K562 (cell line): ENCODE data around the gene MRPL11. TPM values are rescaled to one million over a fixed set of nuclear protein-coding genes. Genes with fewer than 3 reads are reported as not detected.

Source experiments
- ARID1B ChIP-seq: fragments of 450-650 bp; IDR thresholded peaks from 2 replicates; pipeline ENCODE4 v1.6.1; 2016; ENCODE audit warnings: antibody characterized with exemption, mild to moderate bottlenecking, inconsistent platforms
- BCOR ChIP-seq: fragments of 450-650 bp; IDR thresholded peaks from 2 replicates; pipeline ENCODE4 v1.6.1; 2016
- BRCA1 ChIP-seq, 2 experiments: fragments of 450-650 bp in 1 of 2; sonication (generic) in 1 of 2; formaldehyde crosslinking in 1 of 2; IDR thresholded peaks; 2 replicates each; pipeline versions ENCODE4 v1.5.0 to v1.6.1; 2017 to 2020; ENCODE audit warnings: mild to moderate bottlenecking in 1 of 2, missing genetic modification reagents in 1 of 2
- CCNT2 ChIP-seq: IDR thresholded peaks from 2 replicates; pipeline ENCODE4 v1.6.1; 2011; ENCODE audit warnings: borderline replicate concordance, low read depth, mild to moderate bottlenecking, moderate library complexity, mixed read lengths, low read length; ENCODE audit not compliant: insufficient read length; ENCODE audit errors: extremely low read depth
- CREB1 ChIP-seq, 2 experiments: sonication (generic) in 1 of 2; formaldehyde crosslinking in 1 of 2; IDR thresholded peaks; 2 replicates each; pipeline versions ENCODE4 v1.6.1 to v1.8.0; 2012 to 2022; ENCODE audit warnings: inconsistent platforms in 1 of 2, mild to moderate bottlenecking in 1 of 2, missing genetic modification reagents in 1 of 2, moderate library complexity in 1 of 2
- CTBP1 ChIP-seq: fragments of 450-650 bp; IDR thresholded peaks from 2 replicates; pipeline ENCODE4 v1.6.1; 2016; ENCODE audit warnings: borderline replicate concordance
- EGR1 ChIP-seq: fragments of 450-650 bp; conservative IDR thresholded peaks from 2 replicates; pipeline ENCODE4 v1.6.1; 2017; ENCODE audit warnings: mild to moderate bottlenecking
- JUN ChIP-seq, 2 experiments: sonication (generic) in 1 of 2; formaldehyde crosslinking in 1 of 2; IDR thresholded peaks; 2 replicates each; pipeline versions ENCODE4 v1.6.1 to v1.8.0; 2012 to 2022; ENCODE audit warnings: borderline replicate concordance in 2 of 2, mild to moderate bottlenecking in 2 of 2, improper control_type of control experiment in 1 of 2, low read depth in 1 of 2, low read length in 1 of 2, missing genetic modification reagents in 1 of 2
- ZKSCAN3 ChIP-seq: fragments of 250-450 bp; sonication (Bioruptor Pico); IDR thresholded peaks from 2 replicates; pipeline ENCODE4 v1.4.0; 2020
- ZNF347 ChIP-seq: fragments of 450-650 bp; formaldehyde crosslinking; IDR thresholded peaks from 2 replicates; pipeline ENCODE4 v1.4.0; 2020; ENCODE audit warnings: low read depth, mild to moderate bottlenecking, moderate library complexity
- ZNF778 ChIP-seq: fragments of 450-650 bp; formaldehyde crosslinking; IDR thresholded peaks from 2 replicates; pipeline ENCODE4 v1.4.0; 2020; ENCODE audit warnings: mild to moderate bottlenecking, moderate library complexity
- polyA plus RNA-seq, 8 experiments: library from polyadenylated mRNA; depleted of rRNA in 4 of 8; stranded (reverse) in 5 of 8; unstranded in 3 of 8; fragments of >200 nt; fragmentation: Nextera tagmentation in 2 of 8; fragmentation: Illumina TruSeq in 1 of 8; extraction: Ambion mirVana in 2 of 8; extraction: Trizol in 1 of 8; gene quantifications; 2 replicates each; pipeline versions ENCODE4 v1.2.1 to v1.2.3, GENCODE V29; 2011 to 2014; ENCODE audit warnings: inconsistent platforms in 1 of 8, missing spikeins in 1 of 8
- total RNA-seq, 7 experiments: library from RNA; depleted of rRNA in 6 of 7; stranded (reverse); fragments of >200 nt in 6 of 7; fragmentation: Illumina TruSeq in 2 of 7; extraction: Trizol in 2 of 7; gene quantifications; 2 replicates each; pipeline versions ENCODE4 v1.2.1 to v1.2.3, GENCODE V29; 2011 to 2021; ENCODE audit warnings: low replicate concordance in 1 of 7
- TF ChIP-seq, protein P1 (sequence below): sonication (generic); formaldehyde crosslinking; IDR thresholded peaks from 2 replicates; pipeline ENCODE4 v1.9.0; 2022; ENCODE audit warnings: mild to moderate bottlenecking, missing genetic modification reagents
- TF ChIP-seq, protein P2 (sequence below): fragments of 150-350 bp; conservative IDR thresholded peaks from 2 replicates; pipeline ENCODE4 v1.6.1; 2014; ENCODE audit warnings: low read length
- TF ChIP-seq, protein P3 (sequence below): fragments of 250-450 bp; sonication (Bioruptor Pico); IDR thresholded peaks from 2 replicates; pipeline ENCODE4 v1.8.0; 2022; ENCODE audit warnings: inconsistent platforms
- TF ChIP-seq, protein P4 (sequence below), 2 experiments: fragments of 150-350 bp in 1 of 2; IDR thresholded peaks; 2 replicates each; pipeline ENCODE4 v1.6.1; 2012 to 2016; ENCODE audit warnings: low read depth in 2 of 2, low read length in 2 of 2, mild to moderate bottlenecking in 1 of 2, moderate library complexity in 1 of 2
- TF ChIP-seq, protein P5 (sequence below): fragments of 250-450 bp; sonication (Bioruptor Pico); IDR thresholded peaks from 2 replicates; pipeline ENCODE4 v1.8.0; 2022; ENCODE audit warnings: moderate library complexity, mild to moderate bottlenecking, inconsistent platforms

MRPL11 gene
- total and polyA plus RNA-seq, 9 of the 15 experiments (the other 6 are each of a cell fraction or from before 2014, with no cell fraction given), result 33.0 to 173 (median 91.9) TPM

DNA sequence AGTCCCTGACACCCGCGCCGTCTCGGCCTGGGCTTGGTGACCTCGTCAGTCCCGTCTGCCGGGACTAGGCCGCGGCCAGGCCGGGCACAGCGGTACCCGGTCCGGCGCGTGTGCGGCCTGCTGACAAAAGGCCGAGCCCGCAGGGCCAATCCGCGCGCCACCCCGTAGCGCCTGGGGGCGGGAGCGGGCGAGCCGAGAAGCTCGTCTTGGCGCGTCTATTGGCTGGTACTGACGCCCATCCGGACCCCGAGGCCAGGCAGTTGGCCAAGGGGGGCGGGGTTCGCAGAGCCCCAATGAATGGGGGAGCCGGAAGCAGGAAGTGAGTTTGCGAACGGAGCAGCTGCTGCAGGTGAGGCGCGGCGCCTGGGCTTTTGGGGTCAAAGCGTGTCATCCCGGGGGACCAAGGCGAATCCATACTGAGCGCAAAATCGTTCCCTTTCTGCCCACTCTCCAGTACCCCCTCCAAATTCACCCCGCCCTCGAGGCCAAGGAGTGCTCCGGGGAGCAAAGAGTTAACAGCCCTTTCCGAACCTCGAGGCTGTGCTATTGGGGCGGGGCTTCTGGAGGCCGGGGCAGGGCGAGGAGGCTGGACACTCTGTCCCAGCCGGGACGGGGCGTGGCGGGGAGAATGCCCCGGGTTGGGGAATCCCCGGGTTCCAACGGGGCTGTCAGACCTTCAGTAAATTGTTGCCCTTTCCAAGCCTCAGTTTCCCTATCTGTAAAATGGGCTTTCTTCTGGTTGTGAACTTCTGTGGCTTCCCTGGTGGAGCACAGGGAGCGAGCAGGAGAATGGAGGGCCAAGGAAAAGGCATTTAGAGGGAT, 41.7 kb upstream of the MRPL11 start, which contains the start of gene DPP3 (continued):
- TF ChIP-seq, protein P1, sequence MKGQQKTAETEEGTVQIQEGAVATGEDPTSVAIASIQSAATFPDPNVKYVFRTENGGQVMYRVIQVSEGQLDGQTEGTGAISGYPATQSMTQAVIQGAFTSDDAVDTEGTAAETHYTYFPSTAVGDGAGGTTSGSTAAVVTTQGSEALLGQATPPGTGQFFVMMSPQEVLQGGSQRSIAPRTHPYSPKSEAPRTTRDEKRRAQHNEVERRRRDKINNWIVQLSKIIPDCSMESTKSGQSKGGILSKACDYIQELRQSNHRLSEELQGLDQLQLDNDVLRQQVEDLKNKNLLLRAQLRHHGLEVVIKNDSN (CRISPR knock-in tag), result no peak; the same call in 1 of the 2 replicates
- TF ChIP-seq ZKSCAN3 (CRISPR knock-in tag), result no peak
- TF ChIP-seq, protein P2, sequence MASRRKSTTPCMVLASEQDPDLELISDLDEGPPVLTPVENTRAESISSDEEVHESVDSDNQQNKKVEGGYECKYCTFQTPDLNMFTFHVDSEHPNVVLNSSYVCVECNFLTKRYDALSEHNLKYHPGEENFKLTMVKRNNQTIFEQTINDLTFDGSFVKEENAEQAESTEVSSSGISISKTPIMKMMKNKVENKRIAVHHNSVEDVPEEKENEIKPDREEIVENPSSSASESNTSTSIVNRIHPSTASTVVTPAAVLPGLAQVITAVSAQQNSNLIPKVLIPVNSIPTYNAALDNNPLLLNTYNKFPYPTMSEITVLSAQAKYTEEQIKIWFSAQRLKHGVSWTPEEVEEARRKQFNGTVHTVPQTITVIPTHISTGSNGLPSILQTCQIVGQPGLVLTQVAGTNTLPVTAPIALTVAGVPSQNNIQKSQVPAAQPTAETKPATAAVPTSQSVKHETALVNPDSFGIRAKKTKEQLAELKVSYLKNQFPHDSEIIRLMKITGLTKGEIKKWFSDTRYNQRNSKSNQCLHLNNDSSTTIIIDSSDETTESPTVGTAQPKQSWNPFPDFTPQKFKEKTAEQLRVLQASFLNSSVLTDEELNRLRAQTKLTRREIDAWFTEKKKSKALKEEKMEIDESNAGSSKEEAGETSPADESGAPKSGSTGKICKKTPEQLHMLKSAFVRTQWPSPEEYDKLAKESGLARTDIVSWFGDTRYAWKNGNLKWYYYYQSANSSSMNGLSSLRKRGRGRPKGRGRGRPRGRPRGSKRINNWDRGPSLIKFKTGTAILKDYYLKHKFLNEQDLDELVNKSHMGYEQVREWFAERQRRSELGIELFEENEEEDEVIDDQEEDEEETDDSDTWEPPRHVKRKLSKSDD, result no peak
- TF ChIP-seq, protein P3, sequence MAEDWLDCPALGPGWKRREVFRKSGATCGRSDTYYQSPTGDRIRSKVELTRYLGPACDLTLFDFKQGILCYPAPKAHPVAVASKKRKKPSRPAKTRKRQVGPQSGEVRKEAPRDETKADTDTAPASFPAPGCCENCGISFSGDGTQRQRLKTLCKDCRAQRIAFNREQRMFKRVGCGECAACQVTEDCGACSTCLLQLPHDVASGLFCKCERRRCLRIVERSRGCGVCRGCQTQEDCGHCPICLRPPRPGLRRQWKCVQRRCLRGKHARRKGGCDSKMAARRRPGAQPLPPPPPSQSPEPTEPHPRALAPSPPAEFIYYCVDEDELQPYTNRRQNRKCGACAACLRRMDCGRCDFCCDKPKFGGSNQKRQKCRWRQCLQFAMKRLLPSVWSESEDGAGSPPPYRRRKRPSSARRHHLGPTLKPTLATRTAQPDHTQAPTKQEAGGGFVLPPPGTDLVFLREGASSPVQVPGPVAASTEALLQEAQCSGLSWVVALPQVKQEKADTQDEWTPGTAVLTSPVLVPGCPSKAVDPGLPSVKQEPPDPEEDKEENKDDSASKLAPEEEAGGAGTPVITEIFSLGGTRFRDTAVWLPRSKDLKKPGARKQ (CRISPR knock-in tag), result no peak
- TF ChIP-seq ZNF778 (CRISPR knock-in tag), result no peak
- no peak for TF ChIP-seq BRCA1 (IDR thresholded peaks at IDR 0.05)
- TF ChIP-seq BRCA1 (CRISPR knock-in tag; IDR thresholded peaks at IDR 0.05), result no peak
- peak; percentile 96 for TF ChIP-seq BCOR
- peak; percentile 56; the same call in 1 of the 2 replicates for TF ChIP-seq CTBP1
- TF ChIP-seq ZNF347 (CRISPR knock-in tag), result no peak
- peak; percentile 69 for TF ChIP-seq CREB1 (IDR thresholded peaks at IDR 0.05)
- peak; percentile 74 for TF ChIP-seq CREB1 (CRISPR knock-in tag; IDR thresholded peaks at IDR 0.05)
- TF ChIP-seq EGR1, result no peak; the same call in 1 of the 2 replicates
- TF ChIP-seq CCNT2, result peak; percentile 77
- TF ChIP-seq, protein P4, sequence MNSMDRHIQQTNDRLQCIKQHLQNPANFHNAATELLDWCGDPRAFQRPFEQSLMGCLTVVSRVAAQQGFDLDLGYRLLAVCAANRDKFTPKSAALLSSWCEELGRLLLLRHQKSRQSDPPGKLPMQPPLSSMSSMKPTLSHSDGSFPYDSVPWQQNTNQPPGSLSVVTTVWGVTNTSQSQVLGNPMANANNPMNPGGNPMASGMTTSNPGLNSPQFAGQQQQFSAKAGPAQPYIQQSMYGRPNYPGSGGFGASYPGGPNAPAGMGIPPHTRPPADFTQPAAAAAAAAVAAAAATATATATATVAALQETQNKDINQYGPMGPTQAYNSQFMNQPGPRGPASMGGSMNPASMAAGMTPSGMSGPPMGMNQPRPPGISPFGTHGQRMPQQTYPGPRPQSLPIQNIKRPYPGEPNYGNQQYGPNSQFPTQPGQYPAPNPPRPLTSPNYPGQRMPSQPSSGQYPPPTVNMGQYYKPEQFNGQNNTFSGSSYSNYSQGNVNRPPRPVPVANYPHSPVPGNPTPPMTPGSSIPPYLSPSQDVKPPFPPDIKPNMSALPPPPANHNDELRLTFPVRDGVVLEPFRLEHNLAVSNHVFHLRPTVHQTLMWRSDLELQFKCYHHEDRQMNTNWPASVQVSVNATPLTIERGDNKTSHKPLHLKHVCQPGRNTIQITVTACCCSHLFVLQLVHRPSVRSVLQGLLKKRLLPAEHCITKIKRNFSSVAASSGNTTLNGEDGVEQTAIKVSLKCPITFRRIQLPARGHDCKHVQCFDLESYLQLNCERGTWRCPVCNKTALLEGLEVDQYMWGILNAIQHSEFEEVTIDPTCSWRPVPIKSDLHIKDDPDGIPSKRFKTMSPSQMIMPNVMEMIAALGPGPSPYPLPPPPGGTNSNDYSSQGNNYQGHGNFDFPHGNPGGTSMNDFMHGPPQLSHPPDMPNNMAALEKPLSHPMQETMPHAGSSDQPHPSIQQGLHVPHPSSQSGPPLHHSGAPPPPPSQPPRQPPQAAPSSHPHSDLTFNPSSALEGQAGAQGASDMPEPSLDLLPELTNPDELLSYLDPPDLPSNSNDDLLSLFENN (IDR thresholded peaks at IDR 0.05; ENCODE audit: low read depth in 2 of 2, low read length in 2 of 2), result no peak; a peak in 1 of 4 replicates
- 0 out of 2 replicates have a peak, but pooled peaks have one; percentile 47 for TF ChIP-seq ARID1B
- TF ChIP-seq, protein P5, sequence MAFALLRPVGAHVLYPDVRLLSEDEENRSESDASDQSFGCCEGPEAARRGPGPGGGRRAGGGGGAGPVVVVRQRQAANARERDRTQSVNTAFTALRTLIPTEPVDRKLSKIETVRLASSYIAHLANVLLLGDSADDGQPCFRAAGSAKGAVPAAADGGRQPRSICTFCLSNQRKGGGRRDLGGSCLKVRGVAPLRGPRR, result no peak
- TF ChIP-seq JUN (IDR thresholded peaks at IDR 0.05; ENCODE audit: borderline replicate concordance, low read depth, low read length), result 0 out of 2 replicates have a peak, but pooled peaks have one; percentile 7
- no peak for TF ChIP-seq JUN (CRISPR knock-in tag; IDR thresholded peaks at IDR 0.05; ENCODE audit: borderline replicate concordance)
